WTC11 (cell line): ENCODE results near the gene CDYL. TPM values are rescaled to one million over a fixed set of nuclear protein-coding genes. Genes with fewer than 3 reads are reported as not detected.

Source experiments
- ATAC-seq: fragments of 200-7000 bp; cut with Tn5 transposase; 2 replicates; pipeline ENCODE4 v1.10.0; 2021; ENCODE audit warnings: mild to moderate bottlenecking, moderate library complexity
- CTCF ChIA-PET: fragments of 300-600 bp; sonication (Branson Sonifier 250); formaldehyde crosslinking; loops from one replicate; lab custom pipeline; 2021; ENCODE audit warnings: antibody characterized with exemption; lab: Charles Lee
- POLR2A ChIA-PET: fragments of 350-600 bp; sonication (Branson Sonifier 250); formaldehyde crosslinking; loops from one replicate; lab custom pipeline; 2021; ENCODE audit warnings: antibody characterized with exemption; lab: Charles Lee
- DNase-seq: peaks from one replicate; pipeline ENCODE4 v3.0.0; 2021; ENCODE audit warnings: low spot score
- H3K27ac Mint-ChIP-seq: 2 replicates; pipeline ENCODE4 v1.8.0; 2021; ENCODE audit warnings: mixed read lengths
- H3K27me3 Mint-ChIP-seq: 2 replicates; pipeline ENCODE4 v1.8.0; 2021; ENCODE audit warnings: low read depth, mild to moderate bottlenecking, moderate library complexity, mixed read lengths
- H3K36me3 Mint-ChIP-seq: 2 replicates; pipeline ENCODE4 v1.8.0; 2021; ENCODE audit warnings: mixed read lengths
- H3K4me1 Mint-ChIP-seq: 2 replicates; pipeline ENCODE4 v1.8.0; 2022; ENCODE audit warnings: mixed read lengths
- H3K4me3 Mint-ChIP-seq: 2 replicates; pipeline ENCODE4 v1.8.0; 2021; ENCODE audit warnings: mild to moderate bottlenecking, moderate library complexity, mixed read lengths
- H3K9me3 Mint-ChIP-seq: 2 replicates; pipeline ENCODE4 v1.8.0; 2021; ENCODE audit warnings: mixed read lengths
- AFF4 ChIP-seq: sonication (generic); formaldehyde crosslinking; IDR thresholded peaks from 2 replicates; pipeline ENCODE4 v1.8.1; 2023; ENCODE audit warnings: mild to moderate bottlenecking, missing genetic modification reagents, borderline replicate concordance
- ATF1 ChIP-seq: sonication (generic); formaldehyde crosslinking; IDR thresholded peaks from 2 replicates; pipeline ENCODE4 v1.8.1; 2023; ENCODE audit warnings: mild to moderate bottlenecking, moderate library complexity, missing genetic modification reagents
- CREM ChIP-seq: sonication (generic); formaldehyde crosslinking; IDR thresholded peaks from 2 replicates; pipeline ENCODE4 v1.8.1; 2022; ENCODE audit warnings: mild to moderate bottlenecking, missing genetic modification reagents, moderate library complexity
- IRF2 ChIP-seq: sonication (generic); formaldehyde crosslinking; IDR thresholded peaks from 2 replicates; pipeline ENCODE4 v1.8.0; 2022; ENCODE audit warnings: low read depth, missing genetic modification reagents, borderline replicate concordance
- JUN ChIP-seq: sonication (generic); formaldehyde crosslinking; IDR thresholded peaks from 2 replicates; pipeline ENCODE4 v1.8.0; 2023; ENCODE audit warnings: mild to moderate bottlenecking, missing genetic modification reagents
- KAT7 ChIP-seq: sonication (generic); formaldehyde crosslinking; IDR thresholded peaks from 2 replicates; pipeline ENCODE4 v1.8.1; 2023; ENCODE audit warnings: missing genetic modification reagents, mild to moderate bottlenecking, borderline replicate concordance
- MAX ChIP-seq: sonication (generic); formaldehyde crosslinking; IDR thresholded peaks from 2 replicates; pipeline ENCODE4 v1.8.0; 2022; ENCODE audit warnings: mild to moderate bottlenecking, missing genetic modification reagents
- MYBL2 ChIP-seq: sonication (generic); formaldehyde crosslinking; IDR thresholded peaks from 2 replicates; pipeline ENCODE4 v1.8.1; 2023; ENCODE audit warnings: mild to moderate bottlenecking, moderate library complexity, missing genetic modification reagents
- PRDM15 ChIP-seq: sonication (generic); formaldehyde crosslinking; IDR thresholded peaks from 2 replicates; pipeline ENCODE4 v1.8.0; 2022; ENCODE audit warnings: missing genetic modification reagents
- PRRX2 ChIP-seq: fragments of 250-450 bp; sonication (Bioruptor Pico); IDR thresholded peaks from 2 replicates; pipeline ENCODE4 v1.8.0; 2021; ENCODE audit warnings: mild to moderate bottlenecking
- SMAD4 ChIP-seq: sonication (generic); formaldehyde crosslinking; IDR thresholded peaks from 2 replicates; pipeline ENCODE4 v1.8.0; 2022; ENCODE audit warnings: mild to moderate bottlenecking, missing genetic modification reagents
- STAT6 ChIP-seq: sonication (generic); formaldehyde crosslinking; conservative IDR thresholded peaks from 2 replicates; pipeline ENCODE4 v1.8.1; 2023; ENCODE audit warnings: mild to moderate bottlenecking, low read depth, missing genetic modification reagents, moderate library complexity
- TEAD4 ChIP-seq: sonication (generic); formaldehyde crosslinking; IDR thresholded peaks from 2 replicates; pipeline ENCODE4 v1.8.0; 2022; ENCODE audit warnings: mild to moderate bottlenecking, missing genetic modification reagents
- USF1 ChIP-seq: sonication (generic); formaldehyde crosslinking; IDR thresholded peaks from 2 replicates; pipeline ENCODE4 v1.8.0; 2022; ENCODE audit warnings: mild to moderate bottlenecking, missing genetic modification reagents
- ZNF219 ChIP-seq: sonication (generic); formaldehyde crosslinking; IDR thresholded peaks from 2 replicates; pipeline ENCODE4 v1.8.0; 2023; ENCODE audit warnings: missing genetic modification reagents, mild to moderate bottlenecking, borderline replicate concordance
- ZNF232 ChIP-seq: sonication (generic); formaldehyde crosslinking; IDR thresholded peaks from 2 replicates; pipeline ENCODE4 v1.8.0; 2022; ENCODE audit warnings: mild to moderate bottlenecking, missing genetic modification reagents
- ZNF263 ChIP-seq: sonication (generic); formaldehyde crosslinking; IDR thresholded peaks from 2 replicates; pipeline ENCODE4 v1.8.1; 2022; ENCODE audit warnings: low read depth, mild to moderate bottlenecking, moderate library complexity, missing genetic modification reagents
- total RNA-seq: library from RNA; stranded (reverse); gene quantifications from 3 replicates; pipeline ENCODE4 v1.2.3, GENCODE V29; 2021
- TF ChIP-seq, protein P1 (sequence below): fragments of 250-450 bp; sonication (Bioruptor Pico); IDR thresholded peaks from 2 replicates; pipeline ENCODE4 v1.9.0; 2021; ENCODE audit warnings: mild to moderate bottlenecking

CDYL gene
- total RNA-seq, 1 experiment from 2014 or later = 92.0 TPM

GRCh38 chr6:4774296-4774695, 1.9 kb upstream of the CDYL start (continued):
- TF ChIP-seq, protein P1, sequence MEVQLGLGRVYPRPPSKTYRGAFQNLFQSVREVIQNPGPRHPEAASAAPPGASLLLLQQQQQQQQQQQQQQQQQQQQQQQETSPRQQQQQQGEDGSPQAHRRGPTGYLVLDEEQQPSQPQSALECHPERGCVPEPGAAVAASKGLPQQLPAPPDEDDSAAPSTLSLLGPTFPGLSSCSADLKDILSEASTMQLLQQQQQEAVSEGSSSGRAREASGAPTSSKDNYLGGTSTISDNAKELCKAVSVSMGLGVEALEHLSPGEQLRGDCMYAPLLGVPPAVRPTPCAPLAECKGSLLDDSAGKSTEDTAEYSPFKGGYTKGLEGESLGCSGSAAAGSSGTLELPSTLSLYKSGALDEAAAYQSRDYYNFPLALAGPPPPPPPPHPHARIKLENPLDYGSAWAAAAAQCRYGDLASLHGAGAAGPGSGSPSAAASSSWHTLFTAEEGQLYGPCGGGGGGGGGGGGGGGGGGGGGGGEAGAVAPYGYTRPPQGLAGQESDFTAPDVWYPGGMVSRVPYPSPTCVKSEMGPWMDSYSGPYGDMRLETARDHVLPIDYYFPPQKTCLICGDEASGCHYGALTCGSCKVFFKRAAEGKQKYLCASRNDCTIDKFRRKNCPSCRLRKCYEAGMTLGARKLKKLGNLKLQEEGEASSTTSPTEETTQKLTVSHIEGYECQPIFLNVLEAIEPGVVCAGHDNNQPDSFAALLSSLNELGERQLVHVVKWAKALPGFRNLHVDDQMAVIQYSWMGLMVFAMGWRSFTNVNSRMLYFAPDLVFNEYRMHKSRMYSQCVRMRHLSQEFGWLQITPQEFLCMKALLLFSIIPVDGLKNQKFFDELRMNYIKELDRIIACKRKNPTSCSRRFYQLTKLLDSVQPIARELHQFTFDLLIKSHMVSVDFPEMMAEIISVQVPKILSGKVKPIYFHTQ (CRISPR knock-in tag) = no peak
- TF ChIP-seq AFF4 (CRISPR knock-in tag) (no peak), SMAD4 (CRISPR knock-in tag) (no peak), IRF2 (CRISPR knock-in tag) (no peak), PRRX2 (CRISPR knock-in tag) (no peak)

DNA sequence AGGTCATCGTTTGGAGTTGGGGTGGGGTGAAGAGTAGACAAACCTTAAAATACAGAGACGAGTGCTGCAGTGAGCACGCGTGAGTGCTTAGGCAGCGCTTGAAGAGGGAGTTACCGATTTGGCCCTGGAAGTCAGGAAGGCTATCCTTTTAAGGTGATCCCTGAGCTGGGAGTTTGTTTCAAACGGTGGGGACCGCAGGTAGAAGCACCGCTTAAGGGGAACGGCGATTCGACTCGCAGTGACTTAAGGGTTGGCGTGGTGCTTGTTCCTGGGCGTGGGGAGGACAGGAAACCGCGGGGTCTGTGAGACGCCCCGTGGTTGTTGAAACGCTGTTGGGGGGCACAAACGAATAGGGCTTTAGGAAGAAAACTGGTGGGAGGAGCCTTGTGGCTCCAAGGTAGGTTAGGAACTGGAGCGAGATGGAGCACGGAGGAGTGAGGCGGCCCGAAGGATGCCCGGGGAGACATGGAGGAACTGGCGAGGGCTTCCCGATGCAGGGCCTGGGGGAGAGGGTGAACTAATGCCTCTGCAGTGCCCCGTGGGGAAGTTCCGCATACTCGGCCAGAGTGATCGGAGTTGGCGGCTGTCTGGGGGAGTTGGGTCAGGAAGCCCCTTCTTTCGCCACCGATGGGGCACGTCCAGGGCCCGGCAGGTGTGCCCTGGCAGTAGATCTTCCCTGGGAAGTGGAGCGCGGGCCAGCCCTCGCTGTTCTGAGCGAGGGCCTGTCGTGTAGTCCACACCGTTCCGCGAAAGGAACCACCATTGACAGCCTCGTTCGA, 1.3 kb upstream of the CDYL start:
- DNase-seq = peak; percentile 49
- ATAC-seq = peak; percentile 4

More for the DNA sequence above, 1.3 kb upstream of the CDYL start:
- H3K9me3 Mint-ChIP-seq = peaks cover 10% of the 10 kb centered on the region
- POLR2A ChIA-PET = interaction anchor here (1.8 kb wide), 1 partner anchor 127 kb away, joined by 5 read pairs; no protein-coding TSS in a partner anchor
- peak overlapping the region; percentile 50 for H3K27ac Mint-ChIP-seq
- peaks cover 37% of the 10 kb centered on the region for H3K4me1 Mint-ChIP-seq
- peak overlapping the region; percentile 86 for H3K4me3 Mint-ChIP-seq
- TF ChIP-seq STAT6 (no peak), JUN (CRISPR knock-in tag) (peak; percentile 65; the same call in 1 of the 2 replicates), ZNF263 (CRISPR knock-in tag) (peak; percentile 49; the same call in 1 of the 2 replicates), PRDM15 (CRISPR knock-in tag) (peak; percentile 45), MAX (CRISPR knock-in tag) (0 out of 2 replicates have a peak, but pooled peaks have one; percentile 12), ATF1 (CRISPR knock-in tag) (no peak), CREM (CRISPR knock-in tag) (no peak), TEAD4 (CRISPR knock-in tag) (0 out of 2 replicates have a peak, but pooled peaks have one; percentile 17), KAT7 (0 out of 2 replicates have a peak, but pooled peaks have one; percentile 38), MYBL2 (0 out of 2 replicates have a peak, but pooled peaks have one; percentile 31), ZNF219 (CRISPR knock-in tag) (0 out of 2 replicates have a peak, but pooled peaks have one; percentile 19), ZNF232 (CRISPR knock-in tag) (0 out of 2 replicates have a peak, but pooled peaks have one; percentile 53), USF1 (0 out of 2 replicates have a peak, but pooled peaks have one; percentile 27)
- TF ChIP-seq, all 79 proteins: peak for 10
- Mint-ChIP-seq H3K36me3 (peaks cover 12% of the 10 kb centered on the region), H3K27me3 (peaks cover 29% of the 10 kb centered on the region)
- CTCF ChIA-PET = interaction anchor here (0.6 to 1.4 kb wide), 5 partner anchors 17 to 129 kb away, joined by 3 to 5 read pairs (median 3); no protein-coding TSS in a partner anchor
